Tibial nerve (tissue), 4 donors: Measurements from ENCODE around the gene STK25.

Source experiments
- CTCF ChIP-seq, 5 experiments: fragments of 200-600 bp in 3 of 5; fragments of 450-650 bp in 2 of 5; sonication (generic) in 3 of 5; IDR thresholded peaks; one replicate each; pipeline ENCODE4 v1.5.1; 2016 to 2019; ENCODE audit warnings: antibody characterized with exemption in 5 of 5, mild to moderate bottlenecking in 3 of 5, moderate library complexity in 2 of 5
- EP300 ChIP-seq, 2 donors: sonication (generic); formaldehyde crosslinking; IDR thresholded peaks; one replicate each; pipeline ENCODE4 v1.6.1; 2017; ENCODE audit warnings: antibody characterized with exemption in 2 of 2, mild to moderate bottlenecking in 1 of 2
- POLR2A ChIP-seq, 2 donors: fragments of 450-650 bp; IDR thresholded peaks; one replicate each; pipeline ENCODE4 v1.6.1; 2017; ENCODE audit warnings: antibody characterized with exemption in 2 of 2, mild to moderate bottlenecking in 2 of 2, moderate library complexity in 2 of 2

DNA sequence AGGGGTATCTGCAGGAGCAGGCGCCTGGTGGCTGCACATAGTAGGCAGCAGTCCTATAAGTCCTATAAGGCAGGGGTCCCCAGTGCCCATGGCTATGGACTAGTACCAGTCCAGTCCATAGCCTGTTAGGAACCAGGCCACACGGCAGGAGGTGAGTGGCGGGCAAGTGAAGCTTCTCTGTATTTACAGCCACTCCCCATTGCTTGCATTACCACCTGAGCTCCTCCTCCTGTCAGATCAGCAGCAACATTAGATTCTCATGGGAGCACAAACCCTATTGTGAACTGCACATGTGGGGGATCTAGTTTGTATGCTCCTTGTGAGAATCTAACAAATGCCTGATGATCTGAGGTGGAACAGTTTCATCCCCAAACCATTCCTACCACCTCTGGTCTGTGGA lies 33.1 kb downstream of the STK25 start:
- no peak for TF ChIP-seq POLR2A (IDR thresholded peaks at IDR 0.05)
- no peak for TF ChIP-seq CTCF (IDR thresholded peaks at IDR 0.05)
- TF ChIP-seq EP300 (IDR thresholded peaks at IDR 0.05), result no peak
